Measurements from ENCODE around the gene MINDY4B. TPM values are rescaled to one million over a fixed set of nuclear protein-coding genes. Genes with fewer than 3 reads are reported as not detected.

The MINDY4B gene
- total RNA-seq, 1 experiment from 2014 or later: not detected

DNA sequence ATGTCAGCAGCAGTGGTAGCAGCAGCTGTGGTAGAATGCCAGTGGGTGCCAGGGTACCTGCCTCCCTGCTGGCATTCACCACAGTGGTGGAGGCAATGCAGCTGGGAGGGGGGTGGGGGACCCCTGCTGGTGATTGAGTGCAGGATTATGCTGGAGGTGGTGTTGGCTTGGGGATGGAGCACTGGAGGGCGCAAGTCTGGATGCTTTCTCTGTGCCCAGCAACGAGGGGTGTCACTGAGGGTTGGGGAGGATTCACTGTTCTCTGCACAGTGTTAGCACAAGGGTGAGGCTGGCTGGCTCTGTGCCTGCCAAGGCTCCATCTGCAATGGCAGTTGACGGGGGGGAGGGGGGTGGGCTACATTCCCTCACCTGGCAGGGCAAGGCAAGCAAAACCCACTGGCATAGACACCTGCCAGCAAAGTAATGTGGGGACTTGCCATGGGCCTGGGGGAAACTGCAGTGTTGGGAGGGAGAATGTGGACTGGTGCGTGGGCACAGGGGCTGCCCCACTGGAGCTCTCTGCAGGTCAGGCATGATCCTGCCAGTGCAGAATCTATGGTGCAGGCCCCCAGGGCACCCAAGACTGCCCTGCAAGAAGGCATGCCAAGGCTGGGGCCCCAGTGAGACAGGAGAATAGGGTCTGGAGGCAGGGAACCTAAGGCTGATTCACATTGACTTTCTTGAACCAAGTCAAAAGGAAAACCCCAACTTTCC is 64.3 kb downstream of the MINDY4B start:
- Histone ChIP-seq H3K36me3 (ENCODE audit: insufficient read depth, low read length, poor library complexity, severe bottlenecking) (no peaks in the 10 kb centered on the region), H3K9me3 (ENCODE audit: low read depth, low read length, poor library complexity, severe bottlenecking) (no peaks in the 10 kb centered on the region), H3K4me3 (ENCODE audit: low read depth, low read length, poor library complexity, severe bottlenecking) (no peak overlapping the region), H3K27me3 (replicated peaks; ENCODE audit: insufficient read depth, low read depth, low read length, poor library complexity) (no peaks in the 10 kb centered on the region), H3K27ac (ENCODE audit: low read depth, low read length, poor library complexity, severe bottlenecking) (no peak overlapping the region), H3K4me1 (ENCODE audit: insufficient read depth, low read length, poor library complexity, severe bottlenecking) (no peaks in the 10 kb centered on the region)
- POLR2A ChIA-PET (ENCODE audit: low non-redundant PET): no interaction called here
- DNase-seq (ENCODE audit: low spot score): no peak
- no peak for TF ChIP-seq EZH2 (IDR thresholded peaks at IDR 0.05; ENCODE audit: borderline replicate concordance, low read depth, low read length, poor library complexity, severe bottlenecking)
- TF ChIP-seq, protein P1, sequence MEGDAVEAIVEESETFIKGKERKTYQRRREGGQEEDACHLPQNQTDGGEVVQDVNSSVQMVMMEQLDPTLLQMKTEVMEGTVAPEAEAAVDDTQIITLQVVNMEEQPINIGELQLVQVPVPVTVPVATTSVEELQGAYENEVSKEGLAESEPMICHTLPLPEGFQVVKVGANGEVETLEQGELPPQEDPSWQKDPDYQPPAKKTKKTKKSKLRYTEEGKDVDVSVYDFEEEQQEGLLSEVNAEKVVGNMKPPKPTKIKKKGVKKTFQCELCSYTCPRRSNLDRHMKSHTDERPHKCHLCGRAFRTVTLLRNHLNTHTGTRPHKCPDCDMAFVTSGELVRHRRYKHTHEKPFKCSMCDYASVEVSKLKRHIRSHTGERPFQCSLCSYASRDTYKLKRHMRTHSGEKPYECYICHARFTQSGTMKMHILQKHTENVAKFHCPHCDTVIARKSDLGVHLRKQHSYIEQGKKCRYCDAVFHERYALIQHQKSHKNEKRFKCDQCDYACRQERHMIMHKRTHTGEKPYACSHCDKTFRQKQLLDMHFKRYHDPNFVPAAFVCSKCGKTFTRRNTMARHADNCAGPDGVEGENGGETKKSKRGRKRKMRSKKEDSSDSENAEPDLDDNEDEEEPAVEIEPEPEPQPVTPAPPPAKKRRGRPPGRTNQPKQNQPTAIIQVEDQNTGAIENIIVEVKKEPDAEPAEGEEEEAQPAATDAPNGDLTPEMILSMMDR (conservative IDR thresholded peaks at IDR 0.05; ENCODE audit: low read depth, low read length): no peak
- CTCF ChIA-PET: no interaction called here
- intact Hi-C loops (cut with micrococcal nuclease; ENCODE audit: unreplicated experiment): no loop called here
- BruUV-seq (replicated peaks): no TSS peak

DNA sequence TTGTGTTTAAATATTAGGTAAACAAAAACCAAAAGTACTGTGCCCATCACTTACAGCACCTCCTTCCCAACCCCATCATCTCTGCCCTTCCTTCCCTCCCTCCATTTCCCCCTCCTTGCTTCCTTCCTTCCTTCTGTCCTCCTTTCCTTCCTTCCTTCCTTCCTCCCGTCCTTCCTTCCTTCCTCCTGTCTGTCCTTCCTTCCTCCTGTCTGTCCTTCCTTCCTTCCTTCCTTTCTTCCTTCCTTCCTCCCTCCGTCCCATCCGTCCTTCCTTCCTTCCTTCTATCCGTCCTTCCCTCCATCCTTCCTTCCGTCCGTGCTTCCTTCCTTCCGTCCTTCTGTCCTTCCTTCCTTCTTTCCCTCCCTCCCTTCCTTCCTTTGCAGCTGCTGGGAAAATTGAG is 74.5 kb downstream of the MINDY4B start:
- Histone ChIP-seq H3K9me3 (ENCODE audit: low read depth, low read length, poor library complexity, severe bottlenecking) (no peaks in the 10 kb centered on the region), H3K4me1 (ENCODE audit: insufficient read depth, low read length, poor library complexity, severe bottlenecking) (no peaks in the 10 kb centered on the region), H3K36me3 (ENCODE audit: insufficient read depth, low read length, poor library complexity, severe bottlenecking) (no peaks in the 10 kb centered on the region), H3K27me3 (replicated peaks; ENCODE audit: insufficient read depth, low read depth, low read length, poor library complexity) (no peaks in the 10 kb centered on the region), H3K27ac (ENCODE audit: low read depth, low read length, poor library complexity, severe bottlenecking) (no peak overlapping the region), H3K4me3 (ENCODE audit: low read depth, low read length, poor library complexity, severe bottlenecking) (no peak overlapping the region)
- CTCF ChIA-PET: no interaction called here
- TF ChIP-seq, protein P1 (conservative IDR thresholded peaks at IDR 0.05; ENCODE audit: low read depth, low read length): no peak
- no peak for TF ChIP-seq EZH2 (IDR thresholded peaks at IDR 0.05; ENCODE audit: borderline replicate concordance, low read depth, low read length, poor library complexity, severe bottlenecking)
- POLR2A ChIA-PET (ENCODE audit: low non-redundant PET): no interaction called here
- no TSS peak for BruUV-seq (replicated peaks)
- DNase-seq (ENCODE audit: low spot score): no peak
- intact Hi-C loops (cut with micrococcal nuclease; ENCODE audit: unreplicated experiment): no loop called here

DNA sequence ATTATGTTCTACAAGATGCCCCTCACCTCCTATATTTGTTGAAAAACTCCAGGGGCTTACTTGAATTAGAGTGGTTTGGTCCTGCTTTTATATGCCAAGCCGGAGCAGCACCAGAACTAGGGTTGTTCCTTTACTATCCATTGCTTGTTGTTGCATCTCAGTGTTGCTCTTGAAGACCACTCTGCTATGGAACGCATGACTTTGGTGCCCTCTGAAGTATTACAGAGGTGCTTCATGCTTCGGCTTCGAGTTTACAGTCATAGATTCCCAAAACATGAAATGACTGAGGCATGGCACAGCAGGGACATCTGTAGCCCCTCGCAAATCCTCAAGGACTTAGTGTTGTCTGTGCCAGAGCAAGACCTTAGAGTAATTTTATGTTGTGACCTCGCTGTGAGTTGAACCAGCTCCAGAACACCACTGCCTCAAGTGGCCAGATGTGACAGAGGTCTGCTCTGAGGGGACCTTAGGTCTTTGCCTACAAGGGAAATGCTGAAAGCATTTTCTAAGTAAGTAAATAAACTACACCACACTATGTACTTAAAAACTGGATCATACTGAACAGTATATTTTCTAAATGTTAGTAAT is 75.1 kb downstream of the MINDY4B start:
- DNase-seq (ENCODE audit: low spot score): peak; percentile 25
- TF ChIP-seq EZH2 (IDR thresholded peaks at IDR 0.05; ENCODE audit: borderline replicate concordance, low read depth, low read length, poor library complexity, severe bottlenecking): no peak
- TF ChIP-seq, protein P1 (conservative IDR thresholded peaks at IDR 0.05; ENCODE audit: low read depth, low read length): peak; percentile 36; the same call in 1 of the 2 replicates
- ChIA-PET CTCF (no interaction called here), POLR2A (ENCODE audit: low non-redundant PET) (no interaction called here)
- Histone ChIP-seq H3K27ac (ENCODE audit: low read depth, low read length, poor library complexity, severe bottlenecking) (no peak overlapping the region), H3K4me1 (ENCODE audit: insufficient read depth, low read length, poor library complexity, severe bottlenecking) (no peaks in the 10 kb centered on the region), H3K9me3 (ENCODE audit: low read depth, low read length, poor library complexity, severe bottlenecking) (no peaks in the 10 kb centered on the region), H3K36me3 (ENCODE audit: insufficient read depth, low read length, poor library complexity, severe bottlenecking) (no peaks in the 10 kb centered on the region), H3K4me3 (ENCODE audit: low read depth, low read length, poor library complexity, severe bottlenecking) (no peak overlapping the region), H3K27me3 (replicated peaks; ENCODE audit: insufficient read depth, low read depth, low read length, poor library complexity) (no peaks in the 10 kb centered on the region)
- BruUV-seq (replicated peaks): no TSS peak
- intact Hi-C loops (cut with micrococcal nuclease; ENCODE audit: unreplicated experiment): no loop called here
